ENCODE measurements around the gene RAMACL.

Gene RAMACL

GRCh38 chr6:166580076-166581050 lies 6.1 kb downstream of the RAMACL start:
- DNase-seq (ENCODE audit: low read depth in 1 of 2, low spot score in 1 of 2), result no peak

GRCh38 chr6:166579237-166579850 lies 7.1 kb downstream of the RAMACL start:
- no peak for DNase-seq (ENCODE audit: low read depth in 1 of 2, low spot score in 1 of 2)

GRCh38 chr6:166578536-166579236 lies 7.8 kb downstream of the RAMACL start:
- DNase-seq (ENCODE audit: low read depth in 1 of 2, low spot score in 1 of 2), result no peak

- no peak for DNase-seq (ENCODE audit: low read depth in 1 of 2, low spot score in 1 of 2)
These were observed 11.3 kb downstream of the RAMACL start for GRCh38 chr6:166575205-166575604.

GRCh38 chr6:166573511-166574216 lies 12.8 kb downstream of the RAMACL start:
- no peak for DNase-seq (ENCODE audit: low read depth in 1 of 2, low spot score in 1 of 2)

GRCh38 chr6:166572370-166573261 lies 13.9 kb downstream of the RAMACL start:
- no peak for DNase-seq (ENCODE audit: low read depth in 1 of 2, low spot score in 1 of 2)

- no peak for DNase-seq (ENCODE audit: low read depth in 1 of 2, low spot score in 1 of 2)
These were observed 15.4 kb downstream of the RAMACL start for GRCh38 chr6:166570929-166571713.

GRCh38 chr6:166569206-166569605 lies 17.3 kb downstream of the RAMACL start:
- DNase-seq (ENCODE audit: low read depth in 1 of 2, low spot score in 1 of 2), result no peak

- no peak for DNase-seq (ENCODE audit: low read depth in 1 of 2, low spot score in 1 of 2)
These were observed 18.7 kb downstream of the RAMACL start for GRCh38 chr6:166567813-166568212.

- no peak for DNase-seq (ENCODE audit: low read depth in 1 of 2, low spot score in 1 of 2)
These were observed 19.4 kb downstream of the RAMACL start for GRCh38 chr6:166567107-166567506.

GRCh38 chr6:166566026-166567011 lies 20.2 kb downstream of the RAMACL start:
- no peak for DNase-seq (ENCODE audit: low read depth in 1 of 2, low spot score in 1 of 2)

GRCh38 chr6:166565084-166565967 lies 21.2 kb downstream of the RAMACL start:
- DNase-seq (ENCODE audit: low read depth in 1 of 2, low spot score in 1 of 2), result no peak

GRCh38 chr6:166563805-166564204 lies 22.7 kb downstream of the RAMACL start:
- no peak for DNase-seq (ENCODE audit: low read depth in 1 of 2, low spot score in 1 of 2)

- no peak for DNase-seq (ENCODE audit: low read depth in 1 of 2, low spot score in 1 of 2)
These were observed 23.3 kb downstream of the RAMACL start for GRCh38 chr6:166563200-166563599.

GRCh38 chr6:166562726-166563125 lies 23.8 kb downstream of the RAMACL start:
- DNase-seq (ENCODE audit: low read depth in 1 of 2, low spot score in 1 of 2), result no peak

GRCh38 chr6:166561771-166562359 lies 24.6 kb downstream of the RAMACL start:
- no peak for DNase-seq (ENCODE audit: low read depth in 1 of 2, low spot score in 1 of 2)

- DNase-seq (ENCODE audit: low read depth in 1 of 2, low spot score in 1 of 2), result no peak
These were observed 26.3 kb downstream of the RAMACL start for GRCh38 chr6:166560222-166560621.

All from stimulated activated CD4-positive, alpha-beta T cell treated with anti-CD3 and anti-CD28 coated beads, Interleukin-15, amount 100 ng/mL, for 1 hour (primary cell).